ENCODE measurements around the gene SPATA31C1.
"Not testable (repeated sequence)": the region's sequence is repeated elsewhere in the genome, so short reads cannot be mapped to it uniquely, and the experiment has no call there.

Gene SPATA31C1

DNA sequence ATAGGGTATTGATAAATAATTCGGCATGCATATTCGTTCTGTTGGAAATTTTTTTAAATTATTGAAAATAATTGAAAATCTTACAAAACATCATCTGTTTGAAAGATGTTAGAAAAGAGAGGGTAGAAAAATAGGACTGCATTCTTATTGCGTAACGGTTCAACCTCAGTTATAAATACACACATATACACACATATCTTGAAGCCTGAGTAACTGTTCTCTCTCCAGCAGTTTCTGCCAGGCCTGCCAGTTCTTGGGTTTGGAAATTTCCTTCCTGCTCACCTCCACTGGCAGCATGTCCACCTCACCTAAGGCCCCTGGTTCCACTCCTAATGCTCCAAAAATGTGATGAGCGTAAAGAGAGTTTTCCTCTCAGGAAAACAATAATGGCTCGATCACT, 26.0 kb upstream of the SPATA31C1 start:
- DNase-seq, result no peak

DNA sequence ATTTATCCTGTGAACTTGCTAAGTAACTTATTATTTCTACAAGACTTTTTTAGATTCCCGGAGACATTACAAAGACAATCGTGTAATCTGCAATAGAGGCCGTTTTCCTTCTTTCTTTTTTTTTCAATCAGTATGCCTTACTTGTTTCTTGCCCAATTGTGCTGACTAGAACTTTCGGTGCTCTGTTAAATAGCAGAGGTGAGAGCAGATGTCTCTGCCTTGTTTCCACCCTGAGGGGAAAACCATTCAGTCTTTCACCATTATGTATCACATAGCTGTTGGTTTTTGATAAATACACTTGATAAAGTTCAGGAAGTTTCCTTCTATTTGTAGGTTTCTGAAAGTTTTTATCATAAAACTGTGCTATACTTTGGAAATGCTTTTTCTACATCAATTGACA, 24.8 kb upstream of the SPATA31C1 start:
- DNase-seq, result no peak
- no peak for TF ChIP-seq GATA1 (IDR thresholded peaks at IDR 0.05; ENCODE audit: low read depth, low read length)
- TF ChIP-seq POLR2A (IDR thresholded peaks at IDR 0.05; ENCODE audit: low read length), result no peak

More for the DNA sequence above, 26.0 kb upstream of the SPATA31C1 start:
- TF ChIP-seq GATA1 (IDR thresholded peaks at IDR 0.05; ENCODE audit: low read depth, low read length) (no peak), POLR2A (IDR thresholded peaks at IDR 0.05; ENCODE audit: low read length) (no peak)

DNA sequence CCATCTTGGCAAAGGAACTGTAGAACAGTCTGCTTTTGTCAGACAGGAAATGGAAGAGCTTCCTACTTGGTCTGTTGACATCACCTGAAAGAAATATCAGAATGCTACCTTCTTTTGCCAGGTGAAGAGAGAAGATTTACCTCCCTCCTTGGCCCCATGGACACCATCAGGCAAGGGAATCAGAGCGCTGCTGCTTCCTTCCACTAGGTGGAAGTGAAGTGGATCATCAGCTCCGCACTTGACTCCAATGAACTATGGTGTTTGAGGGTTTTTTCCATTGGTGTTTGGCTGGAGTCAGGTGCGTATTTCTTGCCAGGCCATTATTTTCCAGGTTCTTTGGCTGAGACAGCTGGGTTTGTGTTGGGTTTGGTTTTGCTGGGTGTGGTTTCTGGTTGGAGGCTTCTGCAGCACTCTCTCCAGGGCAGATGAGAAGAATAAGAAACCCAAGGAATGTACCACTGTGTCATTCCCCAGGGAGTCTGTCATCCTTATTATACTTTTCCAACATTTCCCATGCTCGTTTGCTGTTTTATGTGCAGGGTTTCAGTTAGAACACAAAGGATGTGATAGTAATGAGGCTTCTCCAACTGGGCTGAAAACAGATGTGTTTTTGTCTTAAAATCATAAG, 22.6 kb upstream of the SPATA31C1 start:
- TF ChIP-seq GATA1 (IDR thresholded peaks at IDR 0.05; ENCODE audit: low read depth, low read length), result no peak
- TF ChIP-seq POLR2A (IDR thresholded peaks at IDR 0.05; ENCODE audit: low read length), result no peak

DNA sequence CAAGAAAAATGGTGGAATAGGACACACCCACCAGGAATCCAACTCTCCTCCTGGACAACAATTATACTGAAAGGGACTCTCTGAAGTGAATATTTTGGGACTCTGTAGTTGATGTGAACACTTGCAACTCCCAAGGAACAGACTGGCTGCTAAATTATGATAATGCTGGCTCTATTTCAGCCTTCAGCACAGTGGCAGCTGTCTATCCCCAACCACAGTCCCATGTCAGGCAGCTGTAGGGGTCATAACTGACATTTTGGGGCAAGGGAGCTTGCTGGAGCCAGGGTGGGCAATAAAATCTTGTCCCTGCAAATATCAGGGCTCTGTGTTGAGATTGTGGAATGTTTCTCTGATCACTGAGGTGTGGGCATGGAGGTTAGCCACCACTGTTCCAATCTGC, 20.9 kb upstream of the SPATA31C1 start:
- TF ChIP-seq POLR2A (IDR thresholded peaks at IDR 0.05; ENCODE audit: low read length) (no peak), GATA1 (IDR thresholded peaks at IDR 0.05; ENCODE audit: low read depth, low read length) (no peak)
- no peak for DNase-seq

More for the DNA sequence above, 22.6 kb upstream of the SPATA31C1 start:
- no peak for DNase-seq

DNA sequence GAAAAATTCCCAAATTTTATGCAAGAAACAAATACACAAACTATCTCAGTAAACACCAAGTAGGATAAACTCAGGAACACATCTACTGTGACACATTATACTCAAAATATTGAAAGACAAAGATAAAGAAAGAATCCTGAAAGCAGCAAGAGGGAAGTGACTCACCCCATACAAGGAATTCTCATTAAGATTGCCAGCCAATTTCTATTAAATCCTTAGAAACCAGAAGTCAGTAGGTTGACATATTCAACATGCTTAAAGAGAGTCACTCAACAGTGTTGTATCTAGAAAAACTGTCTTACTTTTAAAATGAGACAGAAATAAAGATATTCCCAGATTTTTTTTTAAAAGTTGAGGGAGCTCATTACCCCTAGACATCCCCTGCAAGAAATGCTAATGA, 19.6 kb upstream of the SPATA31C1 start:
- no peak for DNase-seq
- TF ChIP-seq GATA1 (IDR thresholded peaks at IDR 0.05; ENCODE audit: low read depth, low read length) (no peak), POLR2A (IDR thresholded peaks at IDR 0.05; ENCODE audit: low read length) (no peak)

DNA sequence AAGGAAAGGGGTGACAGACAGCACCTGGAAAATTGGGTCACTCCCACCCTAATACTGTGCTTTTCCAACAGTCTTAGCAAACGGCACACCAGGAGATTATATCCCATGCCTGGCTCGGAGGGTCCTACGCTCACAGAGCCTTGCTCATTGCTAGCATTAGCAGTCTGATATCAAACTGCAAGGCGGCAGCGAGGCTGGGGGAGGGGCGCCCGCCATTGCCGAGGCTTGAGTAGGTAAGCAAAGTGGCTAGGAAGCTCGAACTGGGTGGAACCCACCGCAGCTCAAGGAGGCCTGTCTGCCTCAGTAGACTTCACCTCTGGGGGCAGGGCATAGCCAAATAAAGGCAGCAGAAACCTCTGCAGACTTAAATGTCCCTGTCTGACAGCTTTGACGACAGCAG, 15.4 kb upstream of the SPATA31C1 start:
- not testable (repeated sequence) for DNase-seq

DNA sequence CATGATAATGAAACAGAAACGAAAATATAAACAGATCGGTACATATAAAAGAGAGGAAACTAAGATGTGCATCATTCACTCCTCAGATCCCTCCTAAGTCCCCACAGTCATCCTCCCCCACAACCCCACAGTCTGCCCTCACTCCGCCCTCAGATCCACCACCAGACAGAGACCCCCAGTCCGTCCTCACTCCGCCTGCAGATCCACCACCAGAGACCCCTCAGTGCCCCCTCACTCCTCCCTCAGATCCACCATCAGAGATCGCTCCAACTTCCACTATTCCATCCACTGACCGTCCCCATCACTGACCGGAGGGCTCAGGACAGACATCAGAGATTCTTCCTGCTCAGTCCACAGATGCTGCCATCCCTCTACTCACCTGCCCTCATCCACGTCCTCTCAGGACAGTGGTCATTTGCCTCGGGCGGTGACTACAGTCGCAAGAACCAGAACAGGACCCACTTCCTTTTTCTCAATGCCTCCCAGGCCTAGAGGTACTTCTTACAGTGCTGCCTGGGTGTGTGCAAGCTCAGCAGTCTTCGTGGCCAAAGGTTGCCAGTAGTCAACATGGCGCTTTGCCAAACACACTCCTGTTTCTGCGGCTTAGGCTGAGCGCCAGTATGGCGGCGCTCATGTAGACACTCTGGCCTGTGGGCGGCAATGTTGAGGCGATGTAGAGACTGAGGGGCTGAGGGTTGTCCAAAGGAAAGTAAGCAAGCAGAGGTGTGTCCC, 8.3 kb upstream of the SPATA31C1 start:
- DNase-seq, result peak in 1 of 2 experiments; percentile 7
- no peak for TF ChIP-seq GATA1 (IDR thresholded peaks at IDR 0.05; ENCODE audit: low read depth, low read length)

DNA sequence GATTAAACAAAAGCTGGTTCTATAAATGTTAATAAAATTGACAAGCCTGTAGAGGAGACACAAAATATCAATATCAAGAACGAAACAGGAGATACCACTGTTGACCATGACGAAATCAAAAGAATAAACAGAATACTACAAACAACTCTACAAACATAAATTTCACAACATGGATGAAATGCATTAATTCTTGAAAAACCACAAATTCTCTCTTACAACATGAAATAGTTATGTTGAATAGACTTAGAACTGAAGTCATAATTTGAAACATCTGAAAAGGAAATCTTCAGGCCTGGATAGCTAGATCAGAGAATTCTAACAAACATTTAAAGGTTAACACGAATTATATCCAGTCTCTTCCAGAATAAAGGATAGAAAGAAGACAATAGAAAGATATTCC, 6.9 kb upstream of the SPATA31C1 start:
- no peak for TF ChIP-seq GATA1 (IDR thresholded peaks at IDR 0.05; ENCODE audit: low read depth, low read length)
- no peak for TF ChIP-seq POLR2A (IDR thresholded peaks at IDR 0.05; ENCODE audit: low read length)
- DNase-seq, result no peak

DNA sequence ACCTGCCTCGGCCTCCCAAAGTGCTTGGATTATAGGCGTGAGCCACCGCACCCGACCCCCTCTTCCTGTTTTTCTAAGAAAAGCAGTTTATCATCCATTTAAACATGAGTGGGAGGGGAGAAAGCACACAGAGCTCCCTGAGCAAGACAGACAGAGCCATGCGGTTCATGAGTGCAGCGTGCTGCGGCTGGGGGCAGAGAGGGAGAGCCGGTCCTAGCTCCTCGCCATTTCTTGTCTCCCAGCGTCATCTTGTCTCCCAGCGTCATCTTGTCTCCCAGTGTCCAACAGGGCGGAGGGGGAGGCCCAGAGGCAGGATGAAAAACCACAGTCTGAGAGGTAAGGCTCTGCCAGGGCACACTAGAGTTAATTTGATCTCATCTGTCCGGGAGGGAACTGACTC, 1.3 kb downstream of the SPATA31C1 start:
- DNase-seq, result not testable (repeated sequence)

DNA sequence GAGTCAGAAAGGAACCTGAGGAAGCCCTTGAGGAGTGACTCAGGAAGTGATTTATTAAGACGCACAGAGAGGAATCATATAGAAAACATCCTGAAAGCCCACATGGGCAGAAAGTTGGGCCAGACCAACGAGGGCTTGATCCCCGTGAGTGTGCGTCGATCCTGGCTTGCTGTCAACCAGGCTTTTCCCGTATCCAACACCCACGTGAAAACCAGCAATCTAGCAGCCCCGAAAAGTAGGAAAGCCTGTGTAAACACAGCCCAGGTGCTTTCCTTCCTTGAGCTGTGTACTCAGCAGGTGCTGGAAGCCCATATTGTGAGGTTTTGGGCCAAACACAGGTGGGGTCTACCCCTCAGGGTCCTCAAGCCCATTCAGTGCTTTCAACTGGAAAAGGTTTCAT, 3.8 kb downstream of the SPATA31C1 start:
- DNase-seq, result not testable (repeated sequence)

DNA sequence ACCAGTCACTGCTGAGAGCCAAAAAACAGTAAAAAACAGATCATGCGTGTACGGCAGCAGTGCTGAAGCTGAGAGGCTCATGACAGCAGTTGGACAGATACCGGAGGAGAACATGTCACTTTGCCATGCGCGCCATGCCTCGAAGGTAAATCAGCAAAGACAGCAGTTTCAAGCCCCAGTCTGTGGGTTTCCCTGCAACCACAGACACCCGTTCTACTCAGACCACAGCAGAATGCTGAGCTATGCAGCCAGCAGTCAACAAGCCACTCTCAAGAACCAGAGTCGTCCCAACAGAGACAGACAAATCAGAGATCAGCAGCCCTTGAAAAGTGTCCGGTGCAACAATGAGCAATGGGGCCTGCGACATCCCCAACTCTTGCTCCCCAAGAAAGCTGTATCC, 5.2 kb downstream of the SPATA31C1 start:
- DNase-seq, result not testable (repeated sequence)

DNA sequence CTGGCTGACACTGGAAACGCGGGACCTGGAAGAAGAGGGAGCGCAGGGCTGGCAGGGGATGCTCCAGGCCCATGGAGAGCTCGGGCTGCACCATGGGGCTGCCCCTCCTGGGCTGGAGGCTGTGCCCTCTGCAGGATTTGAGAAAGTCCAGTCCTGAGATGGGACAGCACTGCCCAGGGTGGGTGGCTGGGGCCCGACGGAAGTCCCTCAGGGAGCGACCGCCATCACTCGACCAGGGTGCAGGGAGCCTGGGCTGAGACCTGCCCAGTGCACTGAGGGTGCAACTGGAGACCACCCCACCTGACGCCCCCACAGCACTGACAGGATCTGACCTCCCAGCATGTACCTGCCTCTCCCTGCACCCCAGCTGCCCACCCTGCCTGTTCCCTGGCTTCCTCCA, 7.1 kb downstream of the SPATA31C1 start:
- DNase-seq, result not testable (repeated sequence)

DNA sequence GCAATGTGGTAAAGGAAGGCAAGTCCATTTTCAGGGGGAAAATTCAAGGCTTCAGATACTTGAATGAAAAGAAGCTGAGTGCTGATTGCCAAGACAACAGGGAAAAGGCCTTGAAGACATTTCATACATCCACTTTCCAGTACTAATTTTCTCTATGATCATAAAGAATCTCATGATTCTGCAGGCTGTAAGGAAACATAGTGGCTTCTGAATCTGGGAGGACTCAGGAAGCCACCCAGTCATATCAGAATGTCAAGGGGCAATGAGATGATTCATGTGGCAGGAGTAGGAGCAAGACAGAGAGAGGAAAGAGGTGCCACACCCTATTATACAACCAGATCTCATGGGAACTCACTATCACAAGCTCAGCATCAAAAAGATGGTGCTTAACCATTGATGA, 11.4 kb downstream of the SPATA31C1 start:
- not testable (repeated sequence) for DNase-seq

DNA sequence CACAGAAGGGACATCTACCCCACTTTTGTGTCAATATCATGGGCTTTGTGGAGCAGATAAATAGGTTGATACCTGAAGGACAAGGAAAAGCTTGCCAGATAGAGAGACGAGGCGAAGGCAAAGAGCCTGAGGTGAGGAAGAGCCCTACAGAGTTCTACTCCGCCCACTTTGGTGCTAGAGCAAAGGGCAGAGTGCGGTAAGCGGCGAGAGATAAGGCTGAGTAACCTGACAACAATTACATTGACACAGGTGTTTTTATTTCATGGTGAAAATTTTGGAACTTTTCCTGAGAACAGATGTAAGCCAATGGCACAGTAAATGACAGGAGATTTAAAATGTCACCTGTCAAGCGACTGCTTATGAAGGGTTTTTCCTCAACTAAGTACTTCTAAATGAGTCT, 16.7 kb downstream of the SPATA31C1 start:
- DNase-seq, result not testable (repeated sequence)

DNA sequence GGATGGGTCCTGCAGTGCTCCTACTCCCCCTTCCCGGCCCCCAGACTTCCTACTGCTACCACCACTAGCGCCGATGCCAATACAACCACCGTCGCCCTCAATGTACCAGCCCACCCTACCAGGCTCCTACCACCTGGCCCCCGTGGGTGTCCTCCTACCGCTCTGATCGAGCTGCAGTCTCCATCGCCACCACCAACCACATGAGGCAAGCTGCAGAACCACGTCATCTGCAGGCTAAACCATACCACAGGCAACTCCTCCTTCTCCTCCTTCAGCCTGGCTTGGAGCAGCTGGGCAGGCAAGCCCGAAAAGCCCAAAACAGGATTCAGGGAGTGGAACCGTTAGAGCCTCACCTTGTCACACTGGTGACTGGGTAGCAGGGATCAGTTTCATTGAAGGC, 19.6 kb downstream of the SPATA31C1 start:
- not testable (repeated sequence) for DNase-seq

DNA sequence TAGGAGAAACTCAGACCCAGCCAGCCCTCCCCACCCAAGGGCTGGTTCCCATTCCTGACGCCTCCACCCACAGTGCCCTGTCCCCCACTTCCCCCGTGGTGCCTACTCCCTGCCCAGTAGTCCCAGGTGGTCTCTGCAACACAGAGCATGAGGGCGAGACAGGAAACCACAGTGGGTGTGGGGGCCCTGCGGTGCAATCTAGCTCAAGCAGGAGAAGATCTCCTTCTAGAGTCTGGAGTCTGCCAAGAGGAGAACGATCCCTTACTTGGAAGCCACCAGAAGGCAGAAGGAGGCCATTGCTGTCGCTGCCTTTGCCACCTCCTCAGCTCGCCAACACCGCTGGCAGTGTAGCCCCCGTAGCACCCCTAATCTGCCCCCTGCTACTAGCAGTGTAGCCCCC, 20.2 kb downstream of the SPATA31C1 start:
- not testable (repeated sequence) for DNase-seq

DNA sequence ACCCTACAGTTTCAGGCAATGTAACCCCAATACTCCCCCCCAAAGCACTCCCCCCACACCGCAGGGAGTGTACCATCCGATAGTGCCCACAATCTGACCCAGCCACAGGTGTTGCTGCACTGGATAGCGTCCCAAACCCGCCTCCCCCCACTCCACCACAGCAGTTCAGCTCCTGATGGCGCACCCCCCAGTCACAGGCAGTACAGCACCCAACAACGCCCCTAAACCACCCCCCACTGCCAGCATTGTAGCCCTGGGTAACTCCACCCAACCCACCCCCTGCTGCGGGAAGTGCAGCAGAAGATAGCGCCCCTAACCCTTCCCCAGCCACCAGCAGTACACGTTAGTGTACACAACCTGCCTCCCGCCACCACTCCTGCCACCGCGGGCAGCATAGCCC, 20.6 kb downstream of the SPATA31C1 start:
- DNase-seq, result not testable (repeated sequence)

DNA sequence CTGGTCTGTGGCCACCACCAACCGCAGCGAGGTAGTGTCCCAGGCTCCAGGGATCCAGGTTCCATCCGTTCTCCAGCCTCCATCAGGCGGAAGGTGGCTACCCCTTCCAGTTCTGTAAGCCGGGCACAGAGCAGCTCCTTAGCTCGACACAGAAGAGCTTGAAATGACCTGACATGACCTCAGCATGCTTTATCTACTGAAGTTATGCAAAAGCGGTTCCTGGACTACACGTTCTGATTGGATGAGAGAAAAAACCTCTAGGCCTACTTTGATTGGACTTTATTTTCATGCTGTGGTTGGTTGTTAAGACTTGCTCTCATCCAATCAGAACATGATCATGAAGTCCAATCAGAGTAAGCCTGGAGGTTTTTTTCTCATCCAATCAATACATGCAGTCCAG, 21.3 kb downstream of the SPATA31C1 start:
- DNase-seq, result not testable (repeated sequence)

Data from erythroblast (primary cell).